Measurements from ENCODE around the gene TNFRSF6B.
"Not testable (repeated sequence)": the region's sequence is repeated elsewhere in the genome, so short reads cannot be mapped to it uniquely, and the experiment has no call there.

TNFRSF6B gene

GRCh38 chr20:63663332-63664066 lies 33.0 kb upstream of the TNFRSF6B start:
- DNase-seq (ENCODE audit: low spot score) = no peak

GRCh38 chr20:63664143-63664851 lies 32.2 kb upstream of the TNFRSF6B start:
- no peak for DNase-seq (ENCODE audit: low spot score)

- DNase-seq (ENCODE audit: low spot score) = no peak
Observed at GRCh38 chr20:63664861-63665594, 31.4 kb upstream of the TNFRSF6B start.

GRCh38 chr20:63665708-63666107 lies 30.7 kb upstream of the TNFRSF6B start:
- DNase-seq (ENCODE audit: low spot score) = no peak

- DNase-seq (ENCODE audit: low spot score) = no peak
Observed at GRCh38 chr20:63667858-63668257, 28.6 kb upstream of the TNFRSF6B start.

- DNase-seq (ENCODE audit: low spot score) = no peak
Observed at GRCh38 chr20:63668351-63668750, 28.1 kb upstream of the TNFRSF6B start.

GRCh38 chr20:63671695-63672094 lies 24.8 kb upstream of the TNFRSF6B start:
- not testable (repeated sequence) for DNase-seq (ENCODE audit: low spot score)

GRCh38 chr20:63672666-63673065 lies 23.8 kb upstream of the TNFRSF6B start:
- DNase-seq (ENCODE audit: low spot score) = no peak

GRCh38 chr20:63673951-63674350 lies 22.5 kb upstream of the TNFRSF6B start:
- DNase-seq (ENCODE audit: low spot score) = no peak

GRCh38 chr20:63675681-63676368 lies 20.6 kb upstream of the TNFRSF6B start:
- no peak for DNase-seq (ENCODE audit: low spot score)

- DNase-seq (ENCODE audit: low spot score) = no peak
Observed at GRCh38 chr20:63678071-63678470, 18.4 kb upstream of the TNFRSF6B start.

- DNase-seq (ENCODE audit: low spot score) = no peak
Observed at GRCh38 chr20:63678667-63679465, 17.6 kb upstream of the TNFRSF6B start.

- no peak for DNase-seq (ENCODE audit: low spot score)
Observed at GRCh38 chr20:63679799-63680305, 16.6 kb upstream of the TNFRSF6B start.

GRCh38 chr20:63680427-63680826 lies 16.0 kb upstream of the TNFRSF6B start:
- DNase-seq (ENCODE audit: low spot score) = no peak

- DNase-seq (ENCODE audit: low spot score) = no peak
Observed at GRCh38 chr20:63680857-63681608, 15.4 kb upstream of the TNFRSF6B start.

- DNase-seq (ENCODE audit: low spot score) = no peak
Observed at GRCh38 chr20:63681609-63682142, 14.8 kb upstream of the TNFRSF6B start.

GRCh38 chr20:63682384-63683139 lies 13.9 kb upstream of the TNFRSF6B start:
- no peak for DNase-seq (ENCODE audit: low spot score)

GRCh38 chr20:63685269-63686026 lies 11.0 kb upstream of the TNFRSF6B start:
- no peak for DNase-seq (ENCODE audit: low spot score)

GRCh38 chr20:63686094-63686491 lies 10.4 kb upstream of the TNFRSF6B start:
- DNase-seq (ENCODE audit: low spot score) = no peak

Measured in hematopoietic multipotent progenitor cell treated with erythropoietin and hydrocortisone succinate and interleukin-3 and kit ligand, for 17 days (in vitro differentiated cells).